ENCODE measurements around the gene CIRBP. TPM values are rescaled to one million over a fixed set of nuclear protein-coding genes. Genes with fewer than 3 reads are reported as not detected.

CIRBP gene
- total RNA-seq, 1 donor from 2014 or later, result 192 TPM

GRCh38 chr19:1290703-1291651, 21.8 kb downstream of the CIRBP start:
- DNase-seq (ENCODE audit: extremely low spot score in 2 of 2), result no peak
- TF ChIP-seq CTCF (IDR thresholded peaks at IDR 0.05) (no peak), POLR2A (IDR thresholded peaks at IDR 0.05) (no peak), POLR2AphosphoS5 (IDR thresholded peaks at IDR 0.05; ENCODE audit: insufficient read depth in 1 of 2, low read depth in 1 of 2) (no peak)
- Histone ChIP-seq H3K4me3 (no peak overlapping the region), H3K36me3 (no peaks in the 10 kb centered on the region), H3K27ac (no peak overlapping the region), H3K4me1 (peaks cover 20% of the 10 kb centered on the region), H3K9me3 (no peaks in the 10 kb centered on the region), H3K27me3 (peaks cover 29% of the 10 kb centered on the region)
- intact Hi-C loops (cut with DNase I), result no loop called here

- H3K27me3 ChIP-seq, result peaks cover 26% of the 10 kb centered on the region
- no peak overlapping the region for H3K27ac ChIP-seq
- H3K9me3 ChIP-seq, result no peaks in the 10 kb centered on the region
- intact Hi-C loops (cut with DNase I), result no loop called here
- no peaks in the 10 kb centered on the region for H3K36me3 ChIP-seq
- peaks cover 14% of the 10 kb centered on the region for H3K4me1 ChIP-seq
- TF ChIP-seq POLR2AphosphoS5 (IDR thresholded peaks at IDR 0.05; ENCODE audit: insufficient read depth in 1 of 2, low read depth in 1 of 2) (no peak), POLR2A (IDR thresholded peaks at IDR 0.05) (no peak)
- no peak overlapping the region for H3K4me3 ChIP-seq
- DNase-seq (ENCODE audit: extremely low spot score in 2 of 2), result no peak
These were observed 22.8 kb downstream of the CIRBP start for GRCh38 chr19:1291761-1292418.

GRCh38 chr19:1292419-1293151, 23.5 kb downstream of the CIRBP start:
- Histone ChIP-seq H3K36me3 (no peaks in the 10 kb centered on the region), H3K27ac (no peak overlapping the region), H3K27me3 (peaks cover 20% of the 10 kb centered on the region), H3K4me1 (peaks cover 7% of the 10 kb centered on the region), H3K4me3 (no peak overlapping the region), H3K9me3 (no peaks in the 10 kb centered on the region)
- intact Hi-C loops (cut with DNase I), result no loop called here
- TF ChIP-seq POLR2AphosphoS5 (IDR thresholded peaks at IDR 0.05; ENCODE audit: insufficient read depth in 1 of 2, low read depth in 1 of 2) (no peak), CTCF (IDR thresholded peaks at IDR 0.05) (no peak), POLR2A (IDR thresholded peaks at IDR 0.05) (no peak)
- no peak for DNase-seq (ENCODE audit: extremely low spot score in 2 of 2)

GRCh38 chr19:1293782-1294604, 24.9 kb downstream of the CIRBP start:
- intact Hi-C loops (cut with DNase I), result no loop called here
- H3K9me3 ChIP-seq, result no peaks in the 10 kb centered on the region
- DNase-seq (ENCODE audit: extremely low spot score in 2 of 2), result no peak
- no peak for TF ChIP-seq POLR2AphosphoS5 (IDR thresholded peaks at IDR 0.05; ENCODE audit: insufficient read depth in 1 of 2, low read depth in 1 of 2)
- no peak for TF ChIP-seq POLR2A (IDR thresholded peaks at IDR 0.05)
- no peaks in the 10 kb centered on the region for H3K36me3 ChIP-seq
- H3K27ac ChIP-seq, result no peak overlapping the region
- H3K27me3 ChIP-seq, result peaks cover 19% of the 10 kb centered on the region
- no peak overlapping the region for H3K4me3 ChIP-seq
- peaks cover 6% of the 10 kb centered on the region for H3K4me1 ChIP-seq

DNA sequence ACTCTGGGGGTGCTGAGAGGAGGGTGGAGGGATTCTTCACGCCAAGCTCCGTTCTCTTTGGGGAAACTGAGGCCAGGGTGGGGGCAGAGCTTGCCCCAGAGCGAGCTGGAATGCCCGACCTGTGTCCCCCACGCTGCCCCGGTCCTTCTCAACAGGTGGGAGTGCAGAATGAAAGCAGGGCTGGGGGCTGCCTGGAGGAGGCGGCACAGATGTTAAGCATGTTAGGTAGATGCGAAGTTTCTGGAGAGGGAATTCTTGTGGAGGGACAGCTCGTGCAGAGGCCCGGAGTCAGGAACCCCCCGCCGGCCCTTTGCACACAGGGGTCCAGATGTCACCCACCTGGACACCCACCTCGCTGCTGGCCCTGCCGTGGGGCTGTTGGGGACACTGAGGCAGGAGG, 25.6 kb downstream of the CIRBP start:
- Histone ChIP-seq H3K4me1 (peaks cover 6% of the 10 kb centered on the region), H3K9me3 (no peaks in the 10 kb centered on the region), H3K4me3 (no peak overlapping the region), H3K27me3 (peaks cover 19% of the 10 kb centered on the region), H3K36me3 (no peaks in the 10 kb centered on the region), H3K27ac (no peak overlapping the region)
- TF ChIP-seq POLR2A (IDR thresholded peaks at IDR 0.05) (no peak), POLR2AphosphoS5 (IDR thresholded peaks at IDR 0.05; ENCODE audit: insufficient read depth in 1 of 2, low read depth in 1 of 2) (no peak), CTCF (IDR thresholded peaks at IDR 0.05) (no peak)
- no peak for DNase-seq (ENCODE audit: extremely low spot score in 2 of 2)
- intact Hi-C loops (cut with DNase I), result no loop called here

Data from vagina (tissue), 2 donors.